Stimulated activated naive CD8-positive, alpha-beta T cell treated with anti-CD3 and anti-CD28 coated beads, Interleukin-15, Interleukin-2, amounts not matched to agents 100 U/mL and 50 U/mL, for 24 hours (primary cell): ENCODE data around the gene NEGR1.
A peak's percentile ranks its signal among the peaks of the same experiment; 100 is the strongest.

Source experiments
- ATAC-seq: fragments of 150-1000 bp; cut with Tn5 transposase; one replicate; pipeline ENCODE4 v1.10.0; 2021
- DNase-seq: peaks from one replicate; pipeline ENCODE4 v3.0.0; 2021

Gene NEGR1

DNA sequence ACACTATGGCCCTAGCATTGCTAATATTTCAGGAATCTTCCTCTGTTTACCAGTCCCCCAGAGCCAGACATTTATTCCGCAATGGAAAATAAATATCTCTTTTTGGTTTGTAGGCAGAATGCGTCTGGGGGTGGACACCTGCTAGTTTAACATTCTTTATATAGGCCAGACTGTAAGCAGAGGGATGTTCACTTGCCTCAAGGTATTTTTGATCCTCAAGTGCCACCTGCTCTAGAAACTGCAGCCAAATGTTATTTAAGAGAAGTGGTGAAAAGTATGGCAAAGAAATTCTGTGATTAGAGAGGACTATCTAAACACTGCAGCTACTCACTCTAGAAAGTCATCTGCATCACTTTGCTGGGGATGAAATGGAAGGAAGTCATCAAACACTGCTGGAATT lies 164.7 kb downstream of the NEGR1 start:
- ATAC-seq (no peak), DNase-seq (no peak)

DNA sequence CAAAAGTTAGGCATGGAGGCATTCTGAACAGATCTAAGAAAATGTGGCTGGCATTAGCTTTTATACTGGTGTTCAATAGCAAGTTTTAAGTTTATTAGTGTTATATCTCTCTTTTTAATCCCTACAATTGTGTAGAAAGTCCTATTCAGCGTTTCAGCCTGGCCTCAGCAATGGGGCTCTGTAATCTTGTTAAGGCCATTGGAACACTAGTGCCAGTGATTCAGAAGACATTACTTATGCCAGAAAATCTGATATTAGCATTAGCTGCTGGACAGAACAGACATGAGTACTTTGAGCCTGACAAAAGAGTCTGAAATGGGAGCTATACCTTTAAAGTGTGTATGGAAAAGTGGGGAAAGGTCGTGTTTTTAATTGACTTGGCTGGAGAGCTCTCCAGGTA lies 167.0 kb downstream of the NEGR1 start:
- ATAC-seq (no peak), DNase-seq (no peak)

DNA sequence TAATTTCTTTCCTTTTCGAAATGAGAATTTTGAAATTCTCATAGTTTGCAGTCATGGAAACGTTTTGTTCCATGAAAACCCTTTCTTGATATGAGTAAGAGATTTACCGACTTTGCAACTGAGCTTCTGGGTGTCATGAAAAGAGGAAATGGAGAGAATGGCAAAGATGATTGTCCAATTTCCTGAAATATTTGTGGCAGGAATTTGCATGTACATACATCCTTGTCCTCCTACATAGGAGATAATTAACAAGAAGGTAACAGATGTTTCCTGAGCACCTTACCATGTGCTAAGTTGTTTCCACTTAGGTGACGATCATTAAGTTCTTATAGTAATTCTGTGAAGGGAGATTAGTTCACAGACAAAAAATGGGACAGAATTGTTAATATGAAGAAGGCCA lies 170.7 kb downstream of the NEGR1 start:
- no peak for ATAC-seq
- DNase-seq, result no peak

DNA sequence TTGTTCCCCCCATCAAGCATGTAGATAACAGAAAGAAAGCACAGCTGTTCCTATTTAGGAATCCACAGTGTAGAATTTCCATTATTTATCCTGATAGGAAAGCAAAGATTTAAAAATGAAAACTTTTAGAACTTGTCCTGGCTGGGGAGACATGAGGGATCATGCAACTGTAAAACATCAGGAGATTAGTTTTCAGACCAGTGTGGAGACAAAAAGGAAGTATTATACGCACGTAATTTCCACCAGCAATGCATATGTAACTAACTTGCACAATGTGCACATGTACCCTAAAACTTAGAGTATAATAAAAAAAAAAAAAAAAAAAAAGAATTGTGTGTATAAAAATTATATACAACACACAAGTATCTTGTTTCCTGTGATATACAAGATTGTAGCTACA lies 172.4 kb downstream of the NEGR1 start:
- ATAC-seq, result no peak
- DNase-seq, result no peak

DNA sequence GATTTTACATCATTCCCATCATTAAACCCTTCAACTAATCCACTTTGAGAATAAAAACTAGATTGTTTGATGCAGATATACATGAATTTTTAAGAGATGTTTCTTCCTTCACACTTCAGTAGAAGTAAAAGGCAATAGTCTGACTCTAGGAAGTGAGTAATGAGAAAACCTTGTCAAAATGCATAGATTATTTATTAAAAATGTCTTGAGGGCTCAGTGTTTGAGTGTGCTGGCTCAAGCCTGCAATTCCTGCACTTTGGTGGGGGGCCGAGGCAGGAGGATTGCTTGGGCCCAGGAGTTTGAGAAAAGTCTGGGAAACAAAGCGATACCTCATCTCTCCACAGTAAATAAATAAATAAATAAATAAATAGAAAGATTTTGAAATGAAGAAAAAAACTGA lies 177.1 kb downstream of the NEGR1 start:
- ATAC-seq (no peak), DNase-seq (no peak)

DNA sequence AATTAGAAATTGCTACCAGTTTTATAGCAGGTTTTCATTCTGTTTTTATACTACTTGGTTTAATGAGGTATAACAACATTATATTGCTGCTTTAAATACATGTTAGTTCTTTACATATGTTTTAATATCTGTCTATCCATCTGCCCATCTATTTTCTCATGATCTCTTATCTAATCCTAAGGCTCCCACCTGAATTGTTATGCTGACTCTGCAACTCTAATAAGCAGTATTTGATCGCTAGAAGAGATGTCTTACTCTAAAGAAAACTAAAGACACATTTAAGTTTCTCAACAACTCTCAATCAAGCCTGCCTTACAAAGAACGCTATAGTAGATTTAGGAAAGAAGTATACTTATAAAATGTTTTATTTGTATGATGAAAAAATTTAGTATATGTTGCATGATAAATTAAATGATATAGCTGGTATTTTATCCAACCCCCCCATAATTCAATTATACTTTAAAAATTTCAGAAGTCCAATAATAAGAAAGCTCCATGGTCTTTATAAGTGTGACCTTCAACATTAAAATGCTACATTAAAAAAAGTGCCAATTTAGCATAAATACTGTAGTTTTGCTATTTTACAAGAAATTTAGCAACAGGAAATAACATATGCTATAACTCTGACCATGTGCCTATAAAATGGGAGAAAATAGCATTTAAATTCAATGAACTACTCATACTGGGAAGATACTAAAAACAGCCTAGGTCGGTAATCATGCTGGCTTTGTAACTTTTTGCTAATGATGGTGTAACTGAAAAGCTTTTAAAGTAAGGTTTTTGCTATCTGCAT lies 180.3 kb downstream of the NEGR1 start:
- no peak for ATAC-seq

DNA sequence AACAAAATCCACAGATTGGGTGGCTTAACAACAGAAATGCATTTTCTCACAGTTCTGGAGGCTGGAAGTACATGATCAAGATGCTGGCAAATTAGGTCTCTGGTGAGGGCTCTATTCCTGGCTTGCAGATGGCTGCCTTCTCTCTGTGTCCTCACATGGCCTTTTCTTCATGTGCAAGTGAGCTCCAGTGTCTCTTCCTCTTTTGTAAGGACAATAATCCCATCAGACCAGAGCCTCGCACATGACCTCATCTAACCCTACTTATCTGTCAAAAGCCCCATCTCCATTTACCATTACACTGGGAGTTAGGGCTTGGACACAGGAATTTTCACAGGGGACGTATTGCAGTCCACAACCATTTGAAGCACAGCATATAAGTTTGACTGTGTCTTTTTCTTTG lies 181.6 kb downstream of the NEGR1 start:
- ATAC-seq (no peak), DNase-seq (no peak)

More for the DNA sequence above, 180.3 kb downstream of the NEGR1 start:
- DNase-seq, result no peak

DNA sequence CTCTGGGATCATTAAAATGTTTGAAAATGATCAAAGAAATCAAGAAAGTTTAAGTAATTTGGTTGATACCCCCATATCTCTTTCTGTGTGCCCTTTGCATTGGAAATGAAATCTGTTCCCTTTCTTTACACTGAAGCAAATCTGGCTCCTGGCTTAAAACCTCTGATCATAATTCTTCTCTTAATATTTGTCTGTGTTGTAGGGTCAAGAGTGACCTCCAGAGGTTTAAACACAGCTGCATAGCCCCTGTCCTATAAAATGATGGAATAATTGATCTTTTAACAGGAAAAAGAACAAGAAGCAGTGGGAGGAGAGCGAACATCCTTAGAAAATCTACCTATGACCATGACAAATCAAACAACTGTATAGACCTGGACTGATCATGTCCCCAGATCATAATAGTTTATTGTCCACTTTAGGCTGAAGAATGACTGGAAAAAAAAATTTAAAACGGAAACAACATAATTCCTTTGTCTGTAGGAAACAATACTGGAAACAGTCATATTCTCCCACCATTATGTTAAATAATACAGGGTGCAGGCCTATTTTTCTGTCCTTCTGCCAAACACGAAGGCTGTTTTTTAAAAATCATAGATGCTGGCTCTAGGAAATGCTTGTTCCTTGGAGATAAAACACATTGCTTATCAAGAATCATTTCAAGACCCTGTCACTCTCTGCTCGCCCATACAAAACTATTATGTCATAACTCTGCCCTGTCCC lies 184.3 kb downstream of the NEGR1 start:
- ATAC-seq (no peak), DNase-seq (no peak)

DNA sequence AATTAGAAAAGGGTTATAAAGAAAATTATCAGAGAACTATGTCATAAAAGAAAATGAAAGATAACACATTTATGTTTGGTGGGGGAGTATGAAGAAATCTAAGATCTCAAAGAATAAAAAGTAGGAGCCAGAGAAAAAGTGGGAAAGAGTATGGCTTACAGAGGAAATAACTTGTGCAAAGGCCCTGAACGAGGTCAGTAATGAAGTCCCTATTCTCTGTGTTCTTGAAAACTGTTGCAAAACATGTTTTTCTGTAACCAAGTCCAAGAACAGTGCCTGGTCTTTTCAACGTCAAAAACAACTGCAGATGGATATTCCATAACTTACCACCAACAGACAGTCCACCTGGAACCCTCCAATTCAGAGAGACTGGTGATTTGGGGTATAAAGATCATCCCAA lies 188.1 kb downstream of the NEGR1 start:
- DNase-seq, result no peak
- no peak for ATAC-seq

DNA sequence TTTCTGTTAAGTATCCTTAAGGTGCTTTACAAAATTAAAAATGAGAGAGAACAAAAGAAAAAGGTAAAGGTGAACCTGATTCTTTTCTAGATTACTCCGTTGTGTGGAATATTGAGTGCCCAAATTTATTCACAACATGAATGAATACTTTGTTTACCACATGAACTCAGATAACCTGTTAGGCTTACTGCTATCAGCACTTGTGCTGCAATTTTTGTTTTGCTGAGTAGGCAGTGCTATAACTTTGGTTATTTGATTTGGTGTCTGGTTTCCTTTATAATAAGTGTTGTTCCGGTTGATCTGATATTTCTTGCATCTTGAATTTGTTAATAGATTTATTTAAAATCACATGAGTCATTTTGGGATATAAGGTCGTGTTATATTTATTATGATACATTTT lies 195.9 kb downstream of the NEGR1 start:
- no peak for DNase-seq
- no peak for ATAC-seq

DNA sequence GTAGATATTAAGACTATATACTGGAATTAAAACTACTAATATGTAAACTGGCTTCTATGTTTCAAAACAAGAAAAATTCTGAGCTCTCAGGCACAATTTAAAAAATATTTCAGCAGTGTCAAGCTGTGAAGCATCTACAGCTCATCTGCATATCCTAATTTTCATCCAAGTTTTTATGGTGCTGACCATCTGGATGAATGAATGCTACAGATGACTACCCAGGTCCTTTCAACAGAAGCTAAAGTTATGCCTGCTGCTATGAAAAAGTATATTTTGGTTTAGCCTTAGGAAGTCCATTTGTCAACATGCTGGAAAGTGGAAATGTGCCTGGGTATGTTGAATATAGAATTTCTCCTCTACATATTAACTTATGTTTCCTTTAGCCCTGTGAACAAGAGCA lies 206.9 kb downstream of the NEGR1 start:
- DNase-seq (no peak), ATAC-seq (no peak)

DNA sequence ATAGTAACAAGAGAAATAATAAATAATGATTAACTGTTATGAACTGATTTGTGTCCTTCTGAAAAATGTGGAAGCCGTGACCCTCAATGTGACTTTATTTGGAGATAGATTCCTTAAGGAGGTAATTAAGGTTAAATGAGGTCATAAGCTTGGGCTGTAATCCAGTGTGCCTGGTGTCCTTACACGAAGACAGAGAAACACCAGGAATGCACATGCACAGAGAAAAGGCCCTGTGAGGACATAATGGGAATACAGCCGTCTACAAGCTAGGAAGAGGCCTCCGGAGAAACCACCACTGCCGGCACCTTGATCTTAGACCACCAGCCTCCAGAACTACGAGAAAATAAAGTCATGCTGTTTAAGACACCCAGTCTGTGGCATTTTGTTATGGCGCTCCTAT lies 215.9 kb downstream of the NEGR1 start:
- no peak for DNase-seq

DNA sequence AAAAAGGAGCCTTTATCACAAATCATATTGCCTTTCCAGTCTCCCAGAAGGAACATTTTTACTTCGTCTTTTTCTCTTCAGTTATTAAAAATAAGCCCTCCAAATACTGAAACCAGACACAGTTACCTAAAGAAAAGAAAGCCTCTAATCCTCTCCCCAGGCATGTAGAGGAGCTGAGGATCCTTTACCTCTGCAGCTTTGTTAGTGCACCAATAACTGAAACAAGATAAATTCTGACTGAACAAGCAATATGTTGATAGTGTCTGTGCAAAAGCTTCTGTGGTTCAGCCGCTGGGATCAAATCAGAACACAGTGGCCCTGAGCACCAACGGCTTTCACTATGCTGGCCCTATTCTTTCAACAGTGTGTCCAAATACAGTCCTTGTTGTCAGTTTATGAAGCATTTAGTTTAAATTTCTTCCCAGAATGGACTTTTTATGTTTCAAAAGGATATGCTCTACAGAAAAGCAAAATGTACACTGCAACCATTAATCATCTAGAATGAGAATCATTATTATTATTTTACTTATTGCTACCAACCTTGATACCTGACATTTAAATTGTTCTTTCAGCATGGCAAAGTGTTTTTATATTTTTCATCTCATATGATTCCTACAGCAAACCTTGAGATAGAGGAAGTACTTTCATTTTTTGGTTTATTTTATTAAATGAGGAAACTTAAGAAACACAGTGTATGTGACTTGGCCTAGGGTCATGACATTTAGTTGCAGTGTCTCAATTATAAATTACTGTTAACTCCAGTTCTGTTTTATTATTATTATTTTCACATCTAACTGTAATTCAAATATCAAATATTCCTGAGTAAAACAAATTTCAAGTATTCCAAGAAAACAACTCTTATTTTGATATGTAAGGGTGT lies 217.9 kb downstream of the NEGR1 start:
- ATAC-seq (no peak), DNase-seq (no peak)

More for the DNA sequence above, 215.9 kb downstream of the NEGR1 start:
- no peak for ATAC-seq

DNA sequence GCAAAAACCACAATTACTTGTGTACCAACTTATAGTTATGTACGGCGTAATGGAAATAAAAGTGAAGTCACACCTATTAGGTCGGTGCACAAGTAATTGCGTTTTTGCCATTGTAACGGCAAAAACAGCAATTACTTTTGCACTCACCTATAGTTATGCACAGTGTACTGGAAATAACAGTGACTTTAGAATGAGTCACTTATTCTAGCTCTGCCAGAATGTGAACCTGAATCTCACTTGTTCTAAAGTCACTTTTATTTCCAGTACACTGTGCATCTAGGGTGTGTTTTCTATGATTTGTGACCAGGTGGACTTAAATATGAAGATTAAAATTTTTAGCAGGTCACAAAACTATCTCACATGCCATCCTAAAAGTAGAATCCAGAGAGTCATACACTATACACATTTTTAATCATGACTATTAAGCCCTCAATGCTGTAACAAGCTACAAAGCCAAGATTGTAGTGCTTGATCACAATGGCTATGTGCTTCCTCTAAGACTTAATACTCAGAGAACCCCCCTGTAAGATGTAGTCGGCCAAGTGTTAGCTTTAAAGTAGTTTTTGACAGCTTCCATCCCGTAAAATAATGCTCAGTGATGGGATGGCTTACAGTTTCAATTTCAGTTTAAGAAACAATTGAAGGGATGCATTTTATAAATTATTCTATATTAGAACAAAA lies 218.8 kb downstream of the NEGR1 start:
- ATAC-seq (no peak), DNase-seq (no peak)

DNA sequence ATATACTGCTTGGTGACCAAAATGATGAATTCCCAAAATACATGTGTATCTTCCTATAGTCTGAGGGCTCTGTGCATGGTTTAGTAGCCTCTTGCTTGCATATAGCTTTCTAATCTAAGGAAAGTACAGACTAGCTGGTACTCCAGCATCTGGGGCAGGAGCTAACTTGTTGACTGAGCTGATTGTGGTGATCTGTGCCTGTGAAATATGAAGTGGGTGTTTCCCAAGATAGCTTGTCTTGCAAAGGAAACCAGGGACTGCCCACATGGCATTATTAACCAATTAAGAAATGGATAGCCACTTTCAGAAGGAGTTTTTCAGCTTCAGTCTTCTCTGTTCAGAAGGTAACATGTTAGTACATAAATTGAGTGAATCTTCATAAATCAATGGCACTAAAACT lies 219.8 kb downstream of the NEGR1 start:
- ATAC-seq (no peak), DNase-seq (no peak)

DNA sequence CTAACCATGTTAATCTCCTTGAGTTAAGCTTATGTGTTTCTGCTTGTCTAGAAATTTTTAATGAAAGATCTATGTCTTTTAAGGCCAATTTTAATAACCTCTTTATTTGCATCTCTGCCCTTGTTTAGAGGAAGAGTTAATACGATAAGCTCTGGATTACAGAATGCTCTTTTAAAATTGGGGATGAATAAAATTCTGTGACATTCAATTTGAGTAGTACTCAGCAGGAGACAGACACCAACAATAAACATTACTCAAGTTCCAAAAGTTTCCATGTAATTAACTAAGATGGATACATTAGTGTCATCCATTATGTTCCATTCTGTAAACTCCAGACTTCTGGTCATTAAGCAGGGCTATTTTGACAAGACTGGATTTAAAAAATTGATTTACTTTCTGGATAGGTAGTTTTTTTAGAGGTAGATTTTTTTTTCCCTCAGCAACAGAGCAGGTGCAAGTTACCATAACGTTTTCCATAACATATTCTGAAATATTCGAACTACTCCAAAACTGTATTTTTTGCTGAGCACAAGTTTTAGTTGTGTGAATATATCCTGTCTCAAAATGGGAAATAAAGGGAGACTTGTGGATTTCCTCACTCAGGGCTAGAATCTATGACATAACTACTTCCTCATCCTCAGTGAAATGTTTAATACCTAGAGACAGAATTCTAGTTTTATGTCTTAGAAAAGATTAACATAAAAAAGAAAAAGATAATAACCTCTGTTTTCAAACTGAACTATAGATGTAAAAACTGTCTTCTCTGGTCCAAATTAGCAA lies 221.7 kb downstream of the NEGR1 start:
- no peak for ATAC-seq
- no peak for DNase-seq

DNA sequence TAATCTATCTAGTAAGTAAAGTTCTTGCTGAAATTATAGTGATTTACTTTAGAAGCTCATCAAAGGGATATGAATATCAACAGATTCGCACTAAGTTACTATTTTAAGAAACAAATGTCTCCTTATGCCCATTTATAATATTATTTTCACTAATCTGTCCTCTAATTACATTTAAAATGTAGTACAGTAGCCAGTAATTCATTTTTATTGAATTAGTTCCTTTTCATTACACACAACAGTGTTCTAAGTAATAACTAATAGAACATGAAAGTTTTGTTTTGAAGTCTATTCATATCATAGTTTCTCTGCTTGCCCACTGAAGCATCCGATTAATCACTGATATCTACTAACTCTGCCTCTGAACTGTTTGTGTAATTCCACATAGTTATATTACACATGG lies 225.8 kb downstream of the NEGR1 start:
- ATAC-seq, result no peak
- DNase-seq, result no peak

DNA sequence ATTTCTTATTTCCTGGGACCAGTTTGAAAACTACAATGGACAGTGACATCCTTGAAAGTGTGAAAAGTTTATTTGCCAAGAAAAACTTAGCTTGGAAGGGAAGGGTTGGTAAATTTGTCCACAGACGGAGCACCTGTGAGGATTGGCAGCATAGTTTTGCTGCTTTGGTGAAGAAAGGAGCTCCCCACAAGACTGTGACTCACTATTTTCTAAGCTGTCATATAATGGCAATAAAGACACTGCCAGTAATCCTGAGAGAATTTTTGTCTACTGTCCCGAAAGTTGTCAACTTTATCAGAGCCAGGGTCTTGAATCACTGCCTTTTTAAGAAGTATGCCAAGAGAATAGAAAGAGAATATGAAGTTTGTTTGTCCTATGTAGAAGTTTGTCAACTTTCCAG lies 230.8 kb downstream of the NEGR1 start:
- ATAC-seq (no peak), DNase-seq (no peak)

DNA sequence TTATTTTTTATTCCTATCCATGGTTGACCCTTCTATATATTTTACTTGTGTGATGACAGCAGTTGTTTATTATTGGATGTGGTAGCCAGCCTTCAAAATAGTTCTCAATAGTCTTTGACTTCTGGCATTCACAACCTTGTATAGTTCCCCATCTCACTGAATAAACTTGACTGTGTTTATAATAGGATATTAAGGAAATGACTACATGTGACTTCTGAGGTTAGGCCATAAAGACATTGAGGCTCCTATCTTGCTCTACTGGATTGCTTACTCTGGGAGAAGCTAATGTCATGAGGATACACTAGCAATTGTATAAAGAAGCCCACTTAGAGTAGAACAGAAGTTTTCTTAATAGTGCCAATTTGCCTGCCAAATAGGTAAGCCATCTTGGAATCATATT lies 231.8 kb downstream of the NEGR1 start:
- ATAC-seq, result no peak
- no peak for DNase-seq

DNA sequence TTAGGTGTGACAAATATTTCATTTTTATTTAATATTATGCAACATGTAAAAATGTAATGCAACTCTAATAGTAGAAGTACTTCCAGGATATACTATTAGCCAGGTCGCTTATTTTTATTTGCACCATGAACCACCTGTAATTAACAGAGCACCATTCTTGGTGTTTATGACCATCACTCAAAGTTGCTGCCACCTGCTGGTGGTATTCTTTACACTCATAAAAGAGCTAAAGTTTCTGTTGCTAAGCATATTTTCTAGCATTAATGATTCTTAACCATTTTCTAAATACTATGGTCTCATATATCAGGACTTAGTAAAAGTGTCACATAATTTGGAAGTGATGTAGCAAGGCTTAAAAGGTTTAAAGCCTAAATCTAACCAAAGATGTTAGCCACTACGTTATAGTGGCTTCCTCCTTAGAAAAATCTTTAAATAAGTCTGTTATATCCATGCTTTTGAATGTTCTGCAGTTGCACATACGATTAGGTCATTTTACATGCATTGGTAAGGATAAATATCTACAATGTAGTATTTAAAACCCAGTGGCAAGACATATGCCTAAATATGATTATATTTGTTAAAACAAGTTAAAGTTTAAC lies 244.5 kb downstream of the NEGR1 start:
- peak; percentile 9 for DNase-seq

DNA sequence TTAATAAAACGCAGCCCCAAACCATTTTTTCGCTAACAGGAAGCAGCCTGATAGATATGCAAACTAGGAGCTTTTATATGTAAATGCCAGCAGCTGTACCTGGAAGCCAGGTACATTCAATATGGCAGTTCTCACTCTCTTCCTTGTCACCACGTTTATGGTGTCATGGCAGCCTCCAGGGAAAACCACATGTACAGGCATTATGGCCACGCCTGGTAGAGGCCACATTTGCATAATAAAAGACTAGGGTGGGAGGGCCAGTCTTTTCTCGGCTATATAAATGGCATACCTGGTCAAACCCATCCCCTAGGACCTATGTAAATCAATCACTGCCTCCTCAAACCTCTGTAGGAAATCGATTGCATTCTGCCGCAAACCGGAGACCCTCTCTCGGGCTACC lies 247.5 kb downstream of the NEGR1 start:
- ATAC-seq, result no peak

More for the DNA sequence above, 244.5 kb downstream of the NEGR1 start:
- no peak for ATAC-seq

More for the DNA sequence above, 247.5 kb downstream of the NEGR1 start:
- no peak for DNase-seq
